Stimulated activated CD8-positive, alpha-beta memory T cell treated with anti-CD3 and anti-CD28 coated beads, Interleukin-2, amount 100 ng/mL, for 1 hour (primary cell): ENCODE data around the gene PNKP.
A peak's percentile ranks its signal among the peaks of the same experiment; 100 is the strongest.

Source experiments
- DNase-seq, 2 donors: peaks; one replicate each; pipeline ENCODE4 v3.0.0-alpha.2; 2020; ENCODE audit warnings: low read depth in 2 of 2

PNKP gene

GRCh38 chr19:49876422-49877019 lies 9.1 kb upstream of the PNKP start:
- DNase-seq: peak; percentile 95 to 96

DNA sequence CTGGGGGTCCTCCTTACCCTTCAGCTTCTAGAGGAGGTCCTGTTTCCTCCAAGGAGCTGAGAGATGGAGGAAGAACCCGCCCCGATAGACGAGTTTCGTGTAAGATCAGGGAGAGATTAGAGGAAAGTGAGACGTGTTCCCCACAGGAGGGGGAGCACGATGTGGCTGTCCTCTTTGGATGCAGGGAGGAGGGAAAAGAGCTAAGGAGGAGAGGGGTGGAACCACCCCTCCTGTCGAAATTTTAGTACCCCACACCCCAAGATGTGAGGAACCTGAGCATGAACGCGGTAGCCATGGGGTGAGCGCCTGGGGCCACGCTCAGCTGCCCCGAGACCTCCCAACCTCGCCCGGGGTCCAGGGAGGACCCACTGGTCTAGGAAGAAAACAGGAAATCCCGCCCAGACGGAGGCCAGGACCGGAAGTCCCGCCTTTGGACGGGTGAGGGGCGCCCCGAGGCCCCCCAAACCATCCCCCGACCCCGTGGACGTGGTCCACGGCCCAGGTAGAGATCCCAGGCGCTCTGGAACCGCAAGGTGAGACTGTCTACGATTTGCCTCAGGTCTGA lies 8.6 kb upstream of the PNKP start:
- DNase-seq: no peak

GRCh38 chr19:49875177-49875576 lies 7.8 kb upstream of the PNKP start:
- DNase-seq: no peak

GRCh38 chr19:49874503-49875157 lies 7.3 kb upstream of the PNKP start:
- DNase-seq: no peak

- DNase-seq: no peak
These were observed 6.5 kb upstream of the PNKP start for GRCh38 chr19:49873834-49874233.

DNA sequence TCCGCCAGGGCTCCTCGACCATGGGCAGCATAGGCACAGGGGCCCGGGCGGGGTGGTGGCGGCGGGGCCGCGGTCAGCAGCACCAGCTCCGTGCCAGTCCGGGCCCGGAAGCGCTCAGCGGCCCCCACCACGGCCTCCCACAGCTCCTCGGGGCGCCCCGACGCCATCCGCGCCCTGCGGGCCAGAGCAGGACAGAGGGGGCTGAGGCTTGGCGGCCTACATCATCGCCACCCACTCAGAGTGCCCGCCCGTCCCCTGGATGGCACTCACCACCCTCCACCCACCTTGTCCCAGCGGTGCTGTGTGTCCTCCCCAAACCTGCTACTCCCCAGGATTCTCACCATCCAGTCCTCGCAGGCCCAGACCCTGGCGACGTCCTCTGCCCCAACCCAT lies 5.7 kb upstream of the PNKP start:
- DNase-seq: no peak

DNA sequence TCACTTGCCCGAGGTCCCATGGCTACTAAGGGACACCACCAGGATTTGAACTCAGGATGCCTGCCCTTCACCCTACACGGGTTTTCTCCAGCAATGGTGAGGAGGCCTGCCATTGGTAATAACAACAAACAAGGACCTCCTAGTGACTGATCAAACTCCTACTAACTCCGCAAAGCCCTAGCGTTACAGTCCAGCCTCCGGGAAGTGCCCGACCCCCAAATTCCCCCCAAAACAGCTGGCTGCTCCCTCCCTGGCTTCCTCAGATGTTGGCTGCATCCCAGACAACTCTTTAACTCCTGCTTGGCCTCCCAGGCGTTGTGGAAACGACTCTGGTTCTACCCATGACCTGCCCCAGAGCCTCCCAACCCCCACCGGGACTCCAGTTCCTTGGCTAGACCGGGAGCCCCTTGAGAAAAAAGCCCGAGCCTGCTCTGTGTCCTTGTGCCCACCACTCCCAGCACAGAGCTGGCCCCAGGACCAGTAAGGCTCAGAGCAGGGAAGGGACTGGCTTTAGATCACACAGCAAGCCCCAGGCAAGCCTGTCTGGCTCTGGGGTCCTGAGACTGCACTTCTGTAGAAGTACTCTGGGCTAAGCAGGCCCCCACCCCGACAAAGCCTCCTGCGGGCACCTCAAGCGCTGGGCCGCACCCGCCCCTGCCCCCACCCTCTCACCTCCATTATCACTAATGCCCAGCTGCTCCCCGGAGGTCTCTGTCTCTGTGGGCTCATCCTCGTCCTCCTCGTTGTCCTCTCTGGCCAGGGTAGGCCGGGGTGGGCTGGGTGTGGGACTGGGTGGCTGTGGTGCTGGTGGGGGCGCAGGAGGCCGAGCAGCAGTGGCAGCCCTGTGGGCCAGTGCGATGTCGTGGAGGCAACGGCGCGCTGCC lies 5.1 kb upstream of the PNKP start:
- DNase-seq: no peak

DNA sequence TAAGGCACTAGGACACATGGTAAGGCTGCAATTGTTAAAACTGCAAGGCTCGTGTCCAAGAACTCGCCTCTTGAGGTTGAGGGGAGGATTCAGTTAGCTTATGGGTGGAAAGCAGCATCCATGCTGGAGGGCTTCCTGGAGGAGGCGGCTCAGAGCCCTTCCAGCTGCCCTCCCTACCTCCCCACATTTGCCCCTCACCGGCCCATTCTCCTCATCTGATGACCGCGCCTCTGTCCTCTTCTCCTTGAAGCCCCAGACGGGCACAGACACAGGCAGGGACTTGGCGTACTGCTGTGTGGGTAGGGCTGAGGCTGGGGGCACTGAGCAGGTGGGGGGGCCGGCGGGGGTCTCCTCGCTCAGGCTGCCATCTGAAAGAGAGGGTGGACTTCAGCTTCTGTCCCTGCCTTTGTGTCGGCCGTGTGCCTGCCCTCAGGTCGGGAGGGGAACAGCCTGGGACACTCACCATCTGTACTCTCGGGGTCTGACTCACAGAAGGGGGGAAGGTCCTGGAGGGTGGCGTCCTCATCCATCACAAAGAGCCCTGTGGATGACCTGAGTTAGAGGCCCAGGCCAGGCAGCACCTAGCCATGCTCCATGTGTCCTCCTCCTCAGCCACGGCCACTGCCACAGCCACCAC lies 4.1 kb upstream of the PNKP start:
- no peak for DNase-seq

DNA sequence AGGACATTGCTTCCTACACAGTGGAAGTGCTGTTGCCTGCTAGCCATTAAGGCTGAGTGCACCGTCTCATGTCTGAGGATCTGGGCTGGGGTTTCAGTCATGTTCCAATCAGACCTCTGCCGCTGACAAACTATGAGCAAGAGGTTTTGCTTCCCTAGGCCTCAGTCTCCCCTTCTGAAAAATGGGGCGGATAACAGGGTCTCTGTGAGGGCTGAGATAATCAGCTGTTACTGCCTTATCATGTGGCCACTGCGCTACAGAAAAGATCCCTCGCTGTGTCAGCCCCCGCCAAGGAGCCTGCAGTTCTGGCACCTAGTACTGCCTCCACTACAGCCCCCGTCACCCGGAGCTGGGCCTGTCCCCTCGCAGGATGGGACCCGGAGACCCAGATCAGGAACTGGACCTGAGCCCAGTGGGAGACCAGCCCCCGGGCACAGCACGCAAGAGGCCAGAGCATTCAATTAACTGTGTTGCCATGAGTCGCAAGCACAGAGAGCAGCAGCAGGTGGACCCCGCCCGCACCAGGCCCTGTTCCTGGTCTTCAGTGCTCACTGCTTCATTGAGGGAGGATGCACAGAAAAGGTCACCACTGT lies 3.0 kb upstream of the PNKP start:
- no peak for DNase-seq

DNA sequence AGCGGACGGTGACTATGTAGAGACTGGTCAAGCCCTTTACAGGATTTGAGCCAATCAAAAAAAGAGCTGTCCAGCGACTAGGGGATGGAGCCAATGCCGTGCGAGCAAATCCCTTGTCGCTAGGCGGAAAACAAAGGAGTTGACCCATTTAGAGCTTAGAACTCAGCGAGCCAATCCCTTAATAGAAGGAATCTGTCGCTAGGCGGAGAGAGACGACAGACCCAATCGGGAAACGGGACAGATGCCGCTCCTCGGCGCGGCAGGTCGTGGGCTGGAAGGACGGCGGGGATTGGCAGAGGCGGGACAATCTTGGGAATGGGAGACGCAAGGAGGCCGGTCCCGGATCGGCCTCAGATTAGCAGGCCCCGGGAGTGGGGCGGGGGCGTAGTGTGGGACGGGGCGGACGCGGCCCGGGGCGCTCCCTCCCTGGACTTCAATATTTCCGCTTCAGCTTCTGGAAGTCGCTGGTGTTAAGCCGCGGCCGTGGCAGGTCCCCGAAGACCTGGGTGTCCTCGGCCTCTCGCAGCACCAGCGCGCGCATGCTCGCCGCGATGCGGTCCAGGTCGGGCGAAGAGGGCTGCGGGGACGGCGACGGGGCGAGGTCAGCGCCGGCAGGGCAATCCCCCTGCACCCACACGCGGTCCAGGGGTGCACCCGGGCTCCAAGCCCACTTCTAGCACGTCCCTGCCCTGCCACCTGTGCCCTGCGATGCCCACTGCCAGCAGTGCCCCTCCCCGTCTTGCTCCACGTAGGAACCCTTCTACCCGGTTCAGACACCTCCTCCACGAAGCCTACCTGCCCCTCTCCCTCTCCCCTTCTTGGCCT lies 2.3 kb upstream of the PNKP start:
- peak; percentile 75 to 77 for DNase-seq

DNA sequence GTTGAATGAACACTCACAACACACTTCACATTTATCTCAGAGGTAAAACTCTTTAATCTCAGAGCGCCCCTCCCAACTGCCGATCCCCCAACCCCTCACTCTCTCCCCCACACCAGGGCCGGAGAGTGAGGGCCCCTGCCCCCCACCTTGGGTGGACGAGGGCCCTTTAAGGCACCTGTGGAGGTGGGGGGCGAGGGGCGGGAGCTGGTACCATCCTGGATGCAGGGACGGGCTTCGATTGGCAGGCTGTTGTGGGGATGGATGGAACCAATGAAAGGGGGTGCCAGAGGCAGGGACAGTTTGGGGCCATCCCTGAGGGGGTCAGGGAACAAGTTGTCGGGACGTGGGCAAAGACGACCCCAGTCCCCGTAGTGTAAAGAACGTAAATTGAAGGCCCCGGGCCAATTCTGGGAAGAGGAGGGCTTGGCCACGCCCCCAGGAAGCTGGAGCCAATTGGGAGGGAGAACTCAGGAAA lies 1.7 kb upstream of the PNKP start:
- no peak for DNase-seq

GRCh38 chr19:49864890-49865289 lies 2.5 kb downstream of the PNKP start:
- no peak for DNase-seq

DNA sequence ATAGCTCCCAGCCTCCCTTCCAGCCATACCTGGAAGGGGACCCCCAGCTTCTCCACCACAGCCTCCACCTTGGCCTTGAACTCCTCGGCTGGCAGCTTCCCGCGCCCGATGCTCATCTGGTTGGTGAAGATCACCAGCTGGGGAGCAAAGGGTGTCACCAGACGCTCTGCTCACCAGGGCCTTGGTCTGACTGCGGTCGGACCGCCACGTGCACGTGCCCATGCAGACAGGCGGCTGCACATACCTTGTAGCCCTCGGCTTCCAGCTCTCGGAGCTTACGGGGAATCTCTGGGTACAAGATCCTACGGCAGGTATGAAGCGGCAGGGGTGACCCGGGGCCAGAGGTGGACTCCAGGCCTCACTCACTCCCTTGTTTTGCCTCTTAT lies 3.4 kb downstream of the PNKP start:
- no peak for DNase-seq

DNA sequence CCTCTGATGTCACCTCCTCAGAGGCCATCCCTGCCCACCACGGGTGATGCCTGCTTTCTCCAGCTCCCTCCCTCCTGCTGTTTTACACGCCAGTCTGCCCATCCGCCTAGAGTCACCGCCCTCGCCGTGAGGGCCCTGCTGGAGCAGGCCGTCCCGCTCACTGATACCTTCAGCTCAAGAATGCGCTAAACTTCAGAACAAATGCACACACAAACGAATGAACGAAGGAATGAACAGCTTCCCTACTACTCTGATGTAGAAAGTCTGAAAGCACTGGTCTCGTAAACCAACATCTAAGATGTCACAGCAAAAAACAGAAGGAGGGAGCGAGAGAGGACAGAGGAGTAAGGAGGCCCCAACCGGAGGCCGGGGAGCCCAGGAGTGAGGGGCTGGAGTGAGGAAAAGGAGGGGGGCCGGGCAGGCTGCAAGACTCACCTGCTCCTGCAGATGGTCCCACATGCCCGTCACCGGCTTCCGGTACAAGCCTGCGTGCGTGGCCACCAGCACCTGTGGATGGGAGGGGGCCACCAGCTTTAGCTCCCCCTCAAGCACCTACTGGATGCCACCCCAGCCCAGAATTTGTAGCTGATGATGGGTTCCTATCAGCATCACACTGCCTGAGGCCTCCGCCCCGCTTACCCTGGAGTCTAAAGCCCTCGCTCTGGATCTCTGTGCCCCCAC lies 4.0 kb downstream of the PNKP start:
- DNase-seq: no peak

- DNase-seq: no peak
These were observed 4.8 kb downstream of the PNKP start for GRCh38 chr19:49862391-49863253.

DNA sequence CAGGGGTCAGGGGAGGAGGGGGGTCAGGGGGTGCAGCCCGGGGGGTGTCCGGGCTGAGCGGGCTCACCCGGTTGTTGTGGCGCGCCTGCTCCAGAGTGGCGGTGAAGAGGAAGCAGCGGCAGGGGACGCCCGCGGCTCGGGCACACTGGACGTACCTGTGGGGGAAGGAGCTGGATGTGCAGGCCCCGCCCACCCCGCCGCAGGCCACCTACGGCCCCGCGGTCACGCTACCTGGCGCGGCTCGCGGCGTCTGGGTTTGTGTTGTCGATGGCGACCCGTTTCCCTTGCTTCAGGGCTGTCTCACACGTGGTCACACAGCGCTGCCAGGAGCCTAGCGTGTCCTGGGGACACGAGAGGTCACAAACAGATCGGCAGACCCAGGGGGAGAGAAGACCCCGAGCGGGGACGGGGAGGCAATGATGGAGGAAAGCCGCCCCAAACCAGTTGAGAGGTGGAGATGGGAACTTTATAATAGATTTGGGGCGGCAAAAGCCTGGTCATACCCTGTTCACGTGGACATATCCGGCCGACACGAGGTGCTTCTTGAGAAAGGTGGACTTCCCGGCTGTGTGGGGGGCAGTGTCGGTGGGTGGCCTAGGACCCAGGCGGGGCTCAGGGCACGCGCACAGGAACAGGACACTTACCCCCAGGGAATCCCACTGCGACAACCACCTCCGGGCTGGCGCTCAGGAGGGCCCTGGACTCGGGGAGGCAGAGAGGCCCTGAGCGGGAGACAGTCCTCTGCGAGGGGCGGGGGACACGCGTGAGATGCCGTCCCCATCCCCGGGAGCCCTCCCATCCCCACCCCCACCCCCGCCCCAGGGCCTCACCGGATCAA lies 5.6 kb downstream of the PNKP start:
- DNase-seq: no peak

DNA sequence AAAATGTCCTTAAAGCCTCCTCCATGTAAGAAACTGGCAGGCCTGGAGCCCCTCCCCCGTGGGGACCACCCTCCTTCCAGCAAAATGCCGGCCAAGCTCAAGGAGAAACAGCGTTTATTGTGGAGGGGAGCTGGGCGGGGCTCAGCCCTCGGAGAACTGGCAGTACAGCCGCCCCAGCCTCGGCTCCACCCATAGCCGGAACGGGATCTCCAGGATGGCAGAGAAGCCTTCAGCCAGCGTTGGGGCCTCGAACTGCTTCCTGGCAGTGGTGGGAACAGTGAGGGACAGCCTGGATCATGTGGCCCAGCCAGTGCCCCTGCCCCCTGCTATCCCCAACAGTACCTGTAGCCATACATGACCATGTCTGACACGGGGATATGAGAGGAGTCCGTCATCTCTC lies 6.3 kb downstream of the PNKP start:
- DNase-seq: no peak
